ENCODE results near the gene PCDHGA12. TPM values are rescaled to one million over a fixed set of nuclear protein-coding genes. Genes with fewer than 3 reads are reported as not detected.
A peak's percentile ranks its signal among the peaks of the same experiment; 100 is the strongest.
"Not testable (repeated sequence)": the region's sequence is repeated elsewhere in the genome, so short reads cannot be mapped to it uniquely, and the experiment has no call there.

Gene PCDHGA12
- total and polyA plus RNA-seq, 2 donors (not counting 1 experiment from before 2014, with no cell fraction given): 0.27 to 2.8 TPM

- CTCF ChIA-PET: interaction anchor here (1.5 kb wide), 1 partner anchor 169 kb away, joined by 5 read pairs; no protein-coding TSS in a partner anchor
- H3K4me2 ChIP-seq (replicated peaks; ENCODE audit: low read depth, low read length, poor library complexity, severe bottlenecking); DNase-seq; H3K4me1 Mint-ChIP-seq; H3K79me2 ChIP-seq (ENCODE audit: control insufficient read depth, insufficient read depth, low read length); H3K9ac ChIP-seq (ENCODE audit: low read length); H3K4me3 ChIP-seq (ENCODE audit: control extremely low read depth in 1 of 5, extremely low read depth in 1 of 5, insufficient read depth in 1 of 5, low read depth in 2 of 5, low read length in 4 of 5); intact Hi-C loops (cut with micrococcal nuclease); H3K27ac ChIP-seq (ENCODE audit: low read length in 2 of 2); H3K36me3 ChIP-seq (replicated peaks in 1 of 2; ENCODE audit: control extremely low read depth in 1 of 2, control insufficient read depth in 1 of 2, extremely low read depth in 1 of 2, insufficient read depth in 2 of 2, low read length in 1 of 2); H3K4me1 ChIP-seq (ENCODE audit: control insufficient read depth in 2 of 2, insufficient read depth in 2 of 2, low read length in 2 of 2); POLR2A ChIA-PET; H3K27ac Mint-ChIP-seq; H2AFZ ChIP-seq (ENCODE audit: insufficient read depth, low read depth, low read length, poor library complexity, severe bottlenecking); H4K20me1 ChIP-seq (ENCODE audit: control insufficient read depth, insufficient read depth, low read length, poor library complexity, severe bottlenecking); H3K4me3 Mint-ChIP-seq; ATAC-seq (ENCODE audit: low read depth): not testable (repeated sequence)
- H3K9me3 ChIP-seq (ENCODE audit: control extremely low read depth in 1 of 3, control insufficient read depth in 2 of 3, insufficient read depth in 1 of 3, low read length in 2 of 3): peaks cover 0 to 54% (median 37%) of the 10 kb centered on the region in 3 donors
- H3K27me3 Mint-ChIP-seq: peaks cover 56% of the 10 kb centered on the region
- 49% methylated on average over 22 of the region's 53 CpGs for WGBS (ENCODE audit: insufficient coverage)
- peaks cover 13% of the 10 kb centered on the region for H3K9me3 Mint-ChIP-seq (ENCODE audit: insufficient read depth)
- peaks cover 0 to 62% (median 38%) of the 10 kb centered on the region in 4 experiments for H3K27me3 ChIP-seq (replicated peaks in 1 of 4; ENCODE audit: control extremely low read depth in 1 of 4, control insufficient read depth in 3 of 4, insufficient read depth in 4 of 4, low read length in 3 of 4)
Measured at GRCh38 chr5:141394401-141395187, 35.7 kb upstream of the PCDHGA12 start.

- peak; percentile 35 for TF ChIP-seq CTCF (IDR thresholded peaks at IDR 0.05)
- H4K20me1 ChIP-seq (ENCODE audit: control insufficient read depth, insufficient read depth, low read length, poor library complexity, severe bottlenecking); H3K9ac ChIP-seq (ENCODE audit: low read length); H3K4me1 Mint-ChIP-seq; POLR2A ChIA-PET; H2AFZ ChIP-seq (ENCODE audit: insufficient read depth, low read depth, low read length, poor library complexity, severe bottlenecking); H3K27ac Mint-ChIP-seq; H3K79me2 ChIP-seq (ENCODE audit: control insufficient read depth, insufficient read depth, low read length); H3K36me3 ChIP-seq (replicated peaks in 1 of 2; ENCODE audit: control extremely low read depth in 1 of 2, control insufficient read depth in 1 of 2, extremely low read depth in 1 of 2, insufficient read depth in 2 of 2, low read length in 1 of 2); H3K4me2 ChIP-seq (replicated peaks; ENCODE audit: low read depth, low read length, poor library complexity, severe bottlenecking); H3K27ac ChIP-seq (ENCODE audit: low read length in 2 of 2); H3K4me1 ChIP-seq (ENCODE audit: control insufficient read depth in 2 of 2, insufficient read depth in 2 of 2, low read length in 2 of 2); intact Hi-C loops (cut with micrococcal nuclease): not testable (repeated sequence)
- DNase-seq: peak; percentile 43
- 16% methylated on average over 15 of the region's 43 CpGs for WGBS (ENCODE audit: insufficient coverage)
- H3K9me3 ChIP-seq (ENCODE audit: control extremely low read depth in 1 of 3, control insufficient read depth in 2 of 3, insufficient read depth in 1 of 3, low read length in 2 of 3): peaks cover 0 to 52% (median 29%) of the 10 kb centered on the region in 3 donors
- Mint-ChIP-seq H3K27me3 (peaks cover 49% of the 10 kb centered on the region), H3K9me3 (ENCODE audit: insufficient read depth) (peaks cover 15% of the 10 kb centered on the region), H3K4me3 (peak within 1 kb of the TSS; percentile 73)
- peaks cover 0 to 52% (median 35%) of the 10 kb centered on the region in 4 experiments for H3K27me3 ChIP-seq (replicated peaks in 1 of 4; ENCODE audit: control extremely low read depth in 1 of 4, control insufficient read depth in 3 of 4, insufficient read depth in 4 of 4, low read length in 3 of 4)
- CTCF ChIA-PET: interaction anchor here (0.6 to 1.8 kb wide), 6 partner anchors 16 to 1201 kb away, joined by 3 to 7 read pairs (median 4); partner anchors contain the start of gene PCDHGA12
- peak within 1 kb of the TSS in 1 of 5 experiments; percentile 36 for H3K4me3 ChIP-seq (ENCODE audit: control extremely low read depth in 1 of 5, extremely low read depth in 1 of 5, insufficient read depth in 1 of 5, low read depth in 2 of 5, low read length in 4 of 5)
- ATAC-seq (ENCODE audit: low read depth): peak; percentile 87
Measured at GRCh38 chr5:141397756-141398551, 32.4 kb upstream of the PCDHGA12 start, which contains the start of gene PCDHGB5. Gene PCDHGB5, plus strand, starts transcription at chr5:141397947. Its CDS starts 181 bp downstream, at chr5:141398128.

Data from B cell (primary cell).